Measurements from ENCODE around the gene FMNL2.

DNA sequence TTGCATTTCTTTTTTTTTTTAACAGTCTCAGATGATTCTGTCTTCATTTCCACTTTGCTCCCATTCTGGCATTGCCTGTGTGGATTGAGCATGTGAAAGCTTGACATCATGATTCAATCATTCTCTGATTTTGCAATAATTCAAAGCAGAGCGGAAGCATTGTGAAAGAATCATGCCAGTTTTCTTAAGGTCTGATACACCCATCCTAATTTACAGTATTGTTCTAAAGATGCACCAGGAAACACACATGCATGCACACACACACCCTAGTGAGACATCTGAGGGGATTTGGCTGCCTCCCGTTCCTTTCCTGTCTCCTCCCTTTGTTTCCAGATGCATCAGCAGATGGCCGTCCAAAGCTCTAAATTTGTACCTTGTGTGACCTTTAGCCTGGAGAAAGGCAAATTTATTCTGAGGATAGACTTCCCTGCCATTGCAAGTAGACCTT is 97.3 kb downstream of the FMNL2 start:
- TF ChIP-seq POLR2AphosphoS5 (IDR thresholded peaks at IDR 0.05; ENCODE audit: low read depth, low read length), result no peak
- no peak for TF ChIP-seq POLR2A (IDR thresholded peaks at IDR 0.05; ENCODE audit: low read depth, low read length)
